ENCODE results near the gene PAQR3. TPM values are rescaled to one million over a fixed set of nuclear protein-coding genes. Genes with fewer than 3 reads are reported as not detected.
"Not testable (repeated sequence)": the region's sequence is repeated elsewhere in the genome, so short reads cannot be mapped to it uniquely, and the experiment has no call there.

Gene PAQR3
- total RNA-seq, 1 donor from 2014 or later, result 29.0 TPM

- Histone ChIP-seq H3K4me2 (ENCODE audit: low read length) (no peak overlapping the region), H3K9ac (ENCODE audit: low read length) (no peak overlapping the region), H3K4me3 (ENCODE audit: insufficient read depth, low read depth, low read length) (no peak overlapping the region), H3K9me3 (ENCODE audit: insufficient read depth, low read depth, low read length) (no peaks in the 10 kb centered on the region), H3K4me1 (ENCODE audit: insufficient read depth, low read length) (peaks cover 3% of the 10 kb centered on the region), H3K36me3 (ENCODE audit: insufficient read depth, low read length) (peaks cover 8% of the 10 kb centered on the region), H3K27ac (ENCODE audit: low read depth, low read length) (no peak overlapping the region), H3K27me3 (ENCODE audit: insufficient read depth, low read length) (no peaks in the 10 kb centered on the region), H2AFZ (ENCODE audit: low read depth, low read length) (no peak overlapping the region), H4K20me1 (ENCODE audit: insufficient read depth, low read length) (no peaks in the 10 kb centered on the region), H3K79me2 (ENCODE audit: insufficient read depth, low read length) (no peaks in the 10 kb centered on the region)
- H3K4me1 Mint-ChIP-seq (ENCODE audit: low read depth, unreplicated experiment), result peaks cover 12% of the 10 kb centered on the region
- no peaks in the 10 kb centered on the region for H3K36me3 Mint-ChIP-seq (ENCODE audit: low read depth, unreplicated experiment)
- TF ChIP-seq EZH2 (IDR thresholded peaks at IDR 0.05; ENCODE audit: insufficient read depth, low read length) (no peak), CTCF (IDR thresholded peaks at IDR 0.05; ENCODE audit: insufficient read depth, low read depth, low read length) (peak; percentile 4)
- no peaks in the 10 kb centered on the region for H3K27me3 Mint-ChIP-seq (ENCODE audit: low read depth, unreplicated experiment)
- H3K4me3 Mint-ChIP-seq (ENCODE audit: unreplicated experiment), result no peak overlapping the region
- FAIRE-seq (no peak), DNase-seq (ENCODE audit: low read depth) (no peak)
- no peaks in the 10 kb centered on the region for H3K9me3 Mint-ChIP-seq (ENCODE audit: unreplicated experiment)
- H3K27ac Mint-ChIP-seq (ENCODE audit: unreplicated experiment), result no peak overlapping the region
Observed at GRCh38 chr4:78923464-78924312, 15.6 kb downstream of the PAQR3 start.

- DNase-seq (ENCODE audit: low read depth) (peak; percentile 54), FAIRE-seq (no peak)
- Histone ChIP-seq H4K20me1 (ENCODE audit: insufficient read depth, low read length) (no peaks in the 10 kb centered on the region), H3K9me3 (ENCODE audit: insufficient read depth, low read depth, low read length) (no peaks in the 10 kb centered on the region), H3K9ac (ENCODE audit: low read length) (no peak overlapping the region), H3K79me2 (ENCODE audit: insufficient read depth, low read length) (no peaks in the 10 kb centered on the region), H3K36me3 (ENCODE audit: insufficient read depth, low read length) (peaks cover 12% of the 10 kb centered on the region), H3K4me1 (ENCODE audit: insufficient read depth, low read length) (peaks cover 3% of the 10 kb centered on the region), H3K27me3 (ENCODE audit: insufficient read depth, low read length) (no peaks in the 10 kb centered on the region), H2AFZ (ENCODE audit: low read depth, low read length) (no peak overlapping the region), H3K4me3 (ENCODE audit: insufficient read depth, low read depth, low read length) (no peak overlapping the region), H3K27ac (ENCODE audit: low read depth, low read length) (no peak overlapping the region), H3K4me2 (ENCODE audit: low read length) (peak overlapping the region; percentile 20)
- Mint-ChIP-seq H3K36me3 (ENCODE audit: low read depth, unreplicated experiment) (no peaks in the 10 kb centered on the region), H3K9me3 (ENCODE audit: unreplicated experiment) (no peaks in the 10 kb centered on the region), H3K4me1 (ENCODE audit: low read depth, unreplicated experiment) (peaks cover 9% of the 10 kb centered on the region), H3K27me3 (ENCODE audit: low read depth, unreplicated experiment) (no peaks in the 10 kb centered on the region), H3K4me3 (ENCODE audit: unreplicated experiment) (no peak overlapping the region), H3K27ac (ENCODE audit: unreplicated experiment) (no peak overlapping the region)
- TF ChIP-seq CTCF (IDR thresholded peaks at IDR 0.05; ENCODE audit: insufficient read depth, low read depth, low read length), result no peak
Observed at GRCh38 chr4:78922207-78922606, 17.0 kb downstream of the PAQR3 start.

GRCh38 chr4:78910612-78911011 is 28.6 kb downstream of the PAQR3 start:
- H3K36me3 Mint-ChIP-seq (ENCODE audit: low read depth, unreplicated experiment), result peaks cover 10% of the 10 kb centered on the region
- H3K27ac ChIP-seq (ENCODE audit: low read depth, low read length), result no peak overlapping the region
- H4K20me1 ChIP-seq (ENCODE audit: insufficient read depth, low read length), result no peaks in the 10 kb centered on the region
- no peak overlapping the region for H3K4me3 Mint-ChIP-seq (ENCODE audit: unreplicated experiment)
- peak; percentile 41 for FAIRE-seq
- H3K4me2 ChIP-seq (ENCODE audit: low read length), result no peak overlapping the region
- peaks cover 5% of the 10 kb centered on the region for H3K36me3 ChIP-seq (ENCODE audit: insufficient read depth, low read length)
- no peaks in the 10 kb centered on the region for H3K27me3 Mint-ChIP-seq (ENCODE audit: low read depth, unreplicated experiment)
- H3K4me1 ChIP-seq (ENCODE audit: insufficient read depth, low read length), result no peaks in the 10 kb centered on the region
- H3K9me3 Mint-ChIP-seq (ENCODE audit: unreplicated experiment), result no peaks in the 10 kb centered on the region
- H3K4me3 ChIP-seq (ENCODE audit: insufficient read depth, low read depth, low read length), result no peak overlapping the region
- H3K4me1 Mint-ChIP-seq (ENCODE audit: low read depth, unreplicated experiment), result peaks cover 4% of the 10 kb centered on the region
- H3K79me2 ChIP-seq (ENCODE audit: insufficient read depth, low read length), result no peaks in the 10 kb centered on the region
- H3K9me3 ChIP-seq (ENCODE audit: insufficient read depth, low read depth, low read length), result no peaks in the 10 kb centered on the region
- DNase-seq (ENCODE audit: low read depth), result no peak
- no peaks in the 10 kb centered on the region for H3K27me3 ChIP-seq (ENCODE audit: insufficient read depth, low read length)
- TF ChIP-seq EZH2 (IDR thresholded peaks at IDR 0.05; ENCODE audit: insufficient read depth, low read length) (no peak), CTCF (IDR thresholded peaks at IDR 0.05; ENCODE audit: insufficient read depth, low read depth, low read length) (no peak)
- H3K9ac ChIP-seq (ENCODE audit: low read length), result no peak overlapping the region
- H2AFZ ChIP-seq (ENCODE audit: low read depth, low read length), result no peak overlapping the region
- H3K27ac Mint-ChIP-seq (ENCODE audit: unreplicated experiment), result no peak overlapping the region

- not testable (repeated sequence) for H3K9me3 Mint-ChIP-seq (ENCODE audit: unreplicated experiment); H3K79me2 ChIP-seq (ENCODE audit: insufficient read depth, low read length); H3K27me3 ChIP-seq (ENCODE audit: insufficient read depth, low read length); H3K4me1 ChIP-seq (ENCODE audit: insufficient read depth, low read length); H3K4me3 ChIP-seq (ENCODE audit: insufficient read depth, low read depth, low read length); FAIRE-seq; H4K20me1 ChIP-seq (ENCODE audit: insufficient read depth, low read length); H3K4me3 Mint-ChIP-seq (ENCODE audit: unreplicated experiment); H3K27me3 Mint-ChIP-seq (ENCODE audit: low read depth, unreplicated experiment); H3K4me1 Mint-ChIP-seq (ENCODE audit: low read depth, unreplicated experiment); H3K27ac ChIP-seq (ENCODE audit: low read depth, low read length); H3K9ac ChIP-seq (ENCODE audit: low read length); H3K9me3 ChIP-seq (ENCODE audit: insufficient read depth, low read depth, low read length); DNase-seq (ENCODE audit: low read depth); H3K36me3 ChIP-seq (ENCODE audit: insufficient read depth, low read length); H3K4me2 ChIP-seq (ENCODE audit: low read length); H3K27ac Mint-ChIP-seq (ENCODE audit: unreplicated experiment); H2AFZ ChIP-seq (ENCODE audit: low read depth, low read length)
- peaks cover 10% of the 10 kb centered on the region for H3K36me3 Mint-ChIP-seq (ENCODE audit: low read depth, unreplicated experiment)
Observed at GRCh38 chr4:78908974-78909373, 30.3 kb downstream of the PAQR3 start.
